ENCODE data around the gene PSMA6. TPM values are rescaled to one million over a fixed set of nuclear protein-coding genes. Genes with fewer than 3 reads are reported as not detected.

PSMA6 gene
- total and polyA plus RNA-seq, 2 of the 13 experiments (the other 11 are each of a cell fraction or from before 2014, with no cell fraction given) = 525 to 1,109 TPM

GRCh38 chr14:35344107-35344807 lies 52.1 kb downstream of the PSMA6 start (continued):
- TF ChIP-seq ZNF687 (CRISPR knock-in tag; IDR thresholded peaks at IDR 0.05) = peak; percentile 38
- TF ChIP-seq NFE2L2 (IDR thresholded peaks at IDR 0.05; ENCODE audit: low read length) = no peak
- no peak for TF ChIP-seq GATAD1 (CRISPR knock-in tag; IDR thresholded peaks at IDR 0.05)
- no peak for TF ChIP-seq PRDM10 (CRISPR knock-in tag; IDR thresholded peaks at IDR 0.05; ENCODE audit: low read depth)
- TF ChIP-seq ZNF883 (CRISPR knock-in tag; IDR thresholded peaks at IDR 0.05; ENCODE audit: not compliant biosample characterization) = peak; percentile 64
- no peak for TF ChIP-seq ZNF772 (CRISPR knock-in tag; IDR thresholded peaks at IDR 0.05)
- 0 out of 2 replicates have a peak, but pooled peaks have one; percentile 40 for TF ChIP-seq ZNF710 (CRISPR knock-in tag; IDR thresholded peaks at IDR 0.05; ENCODE audit: borderline replicate concordance)
- TF ChIP-seq ZFP36L1 (CRISPR knock-in tag; IDR thresholded peaks at IDR 0.05) = no peak
- no peak for TF ChIP-seq FOXP4 (CRISPR knock-in tag; IDR thresholded peaks at IDR 0.05)
- TF ChIP-seq RERE (CRISPR knock-in tag; IDR thresholded peaks at IDR 0.05; ENCODE audit: low read depth) = no peak
